ENCODE results near the gene RRM1.
"Not testable (repeated sequence)": the region's sequence is repeated elsewhere in the genome, so short reads cannot be mapped to it uniquely, and the experiment has no call there.

GRCh38 chr11:4053200-4053599 lies 41.4 kb upstream of the RRM1 start:
- TF ChIP-seq CTCF (optimal IDR thresholded peaks at IDR 0.05 in 1 of 3, IDR thresholded peaks at IDR 0.05 in 1 of 3, conservative IDR thresholded peaks at IDR 0.05 in 1 of 3; ENCODE audit: extremely low read depth in 1 of 3, insufficient read depth in 2 of 3, low read length in 3 of 3); EZH2 (IDR thresholded peaks at IDR 0.05; ENCODE audit: low read length): not testable (repeated sequence)

All from keratinocyte (primary cell).